Adrenal gland (tissue), 5 donors: ENCODE data around the gene SMCR8.

Source experiments
- CTCF ChIP-seq, 6 experiments: fragments of 450-650 bp in 4 of 6; fragments of 200-600 bp in 2 of 6; sonication (generic) in 1 of 6; IDR thresholded peaks; 1 replicate in 5 of 6; 2 replicates in 1 of 6; pipeline versions ENCODE4 v1.5.1 to v1.8.0; 2016 to 2021; ENCODE audit warnings: antibody characterized with exemption in 6 of 6, mild to moderate bottlenecking in 2 of 6, moderate library complexity in 1 of 6
- POLR2A ChIP-seq, 2 donors: fragments of 450-650 bp; IDR thresholded peaks; one replicate each; pipeline ENCODE4 v1.6.1; 2017; ENCODE audit warnings: antibody characterized with exemption in 2 of 2, mild to moderate bottlenecking in 2 of 2, moderate library complexity in 1 of 2
- donor health status: DM: no; HTN: no; CAD: no.

DNA sequence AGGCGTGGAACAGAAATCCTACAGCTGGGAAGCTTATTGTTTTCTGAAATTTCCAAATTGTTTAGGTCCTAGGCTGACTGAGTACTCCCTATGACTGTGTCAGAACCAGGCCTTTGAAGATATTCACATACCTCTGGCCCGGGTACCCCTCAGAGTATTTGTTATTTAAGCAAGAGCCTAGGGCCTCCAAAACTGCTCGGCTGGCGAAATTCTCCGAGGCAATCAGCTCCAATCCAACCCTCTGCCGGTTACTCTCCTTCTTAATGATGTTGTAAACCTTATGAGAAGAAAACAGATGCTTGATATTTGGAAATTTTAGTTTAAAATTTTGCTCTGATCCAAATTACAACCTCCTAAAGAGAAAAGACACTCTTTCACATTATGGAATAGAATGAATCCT, 38.4 kb downstream of the SMCR8 start:
- TF ChIP-seq POLR2A (IDR thresholded peaks at IDR 0.05) (no peak), CTCF (IDR thresholded peaks at IDR 0.05) (no peak)
